ENCODE measurements around the gene CDK1. TPM values are rescaled to one million over a fixed set of nuclear protein-coding genes. Genes with fewer than 3 reads are reported as not detected.

Gene CDK1
- total RNA-seq, 1 experiment from 2014 or later, result 199 TPM

DNA sequence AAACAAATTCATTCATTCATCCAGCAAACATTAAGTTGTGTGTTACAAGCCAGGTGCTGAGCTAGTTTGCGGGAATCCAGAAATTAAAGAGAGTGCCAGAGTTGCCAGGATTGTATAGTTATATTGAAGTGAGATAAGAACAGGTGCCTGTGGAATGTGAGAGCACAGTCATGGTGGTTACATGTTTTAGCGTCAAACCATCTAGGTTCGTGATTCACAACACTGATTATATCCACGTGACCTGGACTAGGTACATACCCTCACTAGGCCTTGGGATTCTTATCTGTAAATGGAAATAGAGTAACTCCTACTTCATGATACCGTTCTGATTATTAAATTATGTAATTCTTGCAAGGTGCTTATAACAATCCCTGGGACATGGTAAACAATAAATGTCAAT is 24.5 kb upstream of the CDK1 start:
- Mint-ChIP-seq H3K27ac (ENCODE audit: unreplicated experiment) (no peak overlapping the region), H3K27me3 (ENCODE audit: insufficient read depth, unreplicated experiment) (no peaks in the 10 kb centered on the region), H3K36me3 (ENCODE audit: insufficient read depth, unreplicated experiment) (no peaks in the 10 kb centered on the region), H3K9me3 (ENCODE audit: unreplicated experiment) (no peaks in the 10 kb centered on the region), H3K4me1 (ENCODE audit: low read depth, unreplicated experiment) (peaks cover 14% of the 10 kb centered on the region), H3K4me3 (ENCODE audit: unreplicated experiment) (no peak overlapping the region)
- ChIA-PET CTCF (no interaction called here), POLR2A (no interaction called here)
- no TSS peak for BruUV-seq (replicated peaks)
- Histone ChIP-seq H3K4me1 (peaks cover 13% of the 10 kb centered on the region), H3K27me3 (replicated peaks; ENCODE audit: control insufficient read depth, insufficient read depth, low read length) (no peaks in the 10 kb centered on the region), H3K4me3 (ENCODE audit: low read depth, low read length) (no peak overlapping the region), H3K9me3 (no peaks in the 10 kb centered on the region), H3K36me3 (ENCODE audit: control insufficient read depth, insufficient read depth, low read length) (no peaks in the 10 kb centered on the region)
- TF ChIP-seq, protein P1, sequence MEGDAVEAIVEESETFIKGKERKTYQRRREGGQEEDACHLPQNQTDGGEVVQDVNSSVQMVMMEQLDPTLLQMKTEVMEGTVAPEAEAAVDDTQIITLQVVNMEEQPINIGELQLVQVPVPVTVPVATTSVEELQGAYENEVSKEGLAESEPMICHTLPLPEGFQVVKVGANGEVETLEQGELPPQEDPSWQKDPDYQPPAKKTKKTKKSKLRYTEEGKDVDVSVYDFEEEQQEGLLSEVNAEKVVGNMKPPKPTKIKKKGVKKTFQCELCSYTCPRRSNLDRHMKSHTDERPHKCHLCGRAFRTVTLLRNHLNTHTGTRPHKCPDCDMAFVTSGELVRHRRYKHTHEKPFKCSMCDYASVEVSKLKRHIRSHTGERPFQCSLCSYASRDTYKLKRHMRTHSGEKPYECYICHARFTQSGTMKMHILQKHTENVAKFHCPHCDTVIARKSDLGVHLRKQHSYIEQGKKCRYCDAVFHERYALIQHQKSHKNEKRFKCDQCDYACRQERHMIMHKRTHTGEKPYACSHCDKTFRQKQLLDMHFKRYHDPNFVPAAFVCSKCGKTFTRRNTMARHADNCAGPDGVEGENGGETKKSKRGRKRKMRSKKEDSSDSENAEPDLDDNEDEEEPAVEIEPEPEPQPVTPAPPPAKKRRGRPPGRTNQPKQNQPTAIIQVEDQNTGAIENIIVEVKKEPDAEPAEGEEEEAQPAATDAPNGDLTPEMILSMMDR (IDR thresholded peaks at IDR 0.05; ENCODE audit: insufficient read depth in 1 of 2, low read depth in 1 of 2, low read length in 1 of 2, severe bottlenecking in 1 of 2, unreplicated experiment in 1 of 2), result no peak
- DNase-seq, result no peak
- intact Hi-C loops (cut with micrococcal nuclease; ENCODE audit: unreplicated experiment), result no loop called here

DNA sequence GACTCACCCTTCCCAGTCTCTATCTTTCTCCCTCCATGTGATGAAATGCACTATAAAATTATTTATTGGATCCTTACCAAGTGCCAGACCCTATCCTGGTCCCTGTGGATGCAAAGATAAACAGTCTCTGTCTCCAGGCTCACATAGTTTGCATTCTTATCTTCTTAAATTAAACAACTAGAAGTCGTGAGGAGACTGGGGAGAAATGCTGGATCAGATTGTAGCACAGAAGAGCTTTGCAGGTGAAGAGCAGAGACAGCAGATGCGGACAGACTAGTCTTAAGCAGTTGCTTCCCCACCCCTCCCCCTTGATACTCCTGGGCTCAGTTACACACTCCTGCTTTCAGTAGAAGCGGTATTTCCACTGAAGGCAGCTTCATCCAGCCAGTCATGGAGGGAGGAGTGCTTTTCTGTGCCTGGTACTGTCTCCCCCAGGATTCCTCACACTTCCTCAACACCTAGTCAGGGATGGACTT is 20.8 kb upstream of the CDK1 start:
- TF ChIP-seq, protein P1 (IDR thresholded peaks at IDR 0.05; ENCODE audit: insufficient read depth in 1 of 2, low read depth in 1 of 2, low read length in 1 of 2, severe bottlenecking in 1 of 2, unreplicated experiment in 1 of 2), result no peak
- Mint-ChIP-seq H3K27me3 (ENCODE audit: insufficient read depth, unreplicated experiment) (no peaks in the 10 kb centered on the region), H3K27ac (ENCODE audit: unreplicated experiment) (no peak overlapping the region), H3K36me3 (ENCODE audit: insufficient read depth, unreplicated experiment) (no peaks in the 10 kb centered on the region), H3K9me3 (ENCODE audit: unreplicated experiment) (no peaks in the 10 kb centered on the region), H3K4me3 (ENCODE audit: unreplicated experiment) (peak overlapping the region; percentile 14), H3K4me1 (ENCODE audit: low read depth, unreplicated experiment) (peaks cover 14% of the 10 kb centered on the region)
- H3K4me1 ChIP-seq, result peaks cover 13% of the 10 kb centered on the region
- CTCF ChIA-PET, result interaction anchor here (0.6 to 1.4 kb wide), 2 partner anchors 26 to 311 kb away, joined by 3 to 4 read pairs; no protein-coding TSS in a partner anchor
- no peaks in the 10 kb centered on the region for H3K27me3 ChIP-seq (replicated peaks; ENCODE audit: control insufficient read depth, insufficient read depth, low read length)
- intact Hi-C loops (cut with micrococcal nuclease; ENCODE audit: unreplicated experiment), result loop anchor here (1.0 kb wide), 2 partner anchors 21 to 24 kb away; partner anchors contain the start of gene CDK1
- no peaks in the 10 kb centered on the region for H3K36me3 ChIP-seq (ENCODE audit: control insufficient read depth, insufficient read depth, low read length)
- POLR2A ChIA-PET, result interaction anchor here (0.6 to 1.4 kb wide), 3 partner anchors 12 to 779 kb away, joined by 3 to 9 read pairs (median 5); partner anchors contain the start of gene CDK1
- no TSS peak for BruUV-seq (replicated peaks)
- H3K4me3 ChIP-seq (ENCODE audit: low read depth, low read length), result no peak overlapping the region
- no peaks in the 10 kb centered on the region for H3K9me3 ChIP-seq
- peak; percentile 58 to 80 for DNase-seq

DNA sequence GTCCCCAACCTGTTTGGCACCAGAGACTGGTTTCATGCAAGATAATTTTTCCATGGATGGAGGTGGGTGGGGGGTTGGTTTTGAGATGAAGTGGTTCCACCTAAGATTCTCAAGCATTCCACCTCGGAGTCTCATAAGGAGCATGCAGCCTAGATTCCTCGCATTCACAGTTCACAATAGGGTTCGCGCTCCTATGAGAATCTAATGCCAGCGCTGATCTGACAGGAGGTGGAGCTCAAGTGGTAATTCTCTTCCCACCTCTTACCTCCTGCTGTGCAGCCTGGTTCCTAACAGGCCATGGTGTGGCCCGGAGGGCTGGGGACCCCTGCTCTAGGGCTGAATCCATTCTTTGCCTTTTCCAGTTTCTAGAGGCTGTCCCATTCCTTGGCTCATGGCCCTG is 19.1 kb upstream of the CDK1 start:
- no peak overlapping the region for H3K4me3 ChIP-seq (ENCODE audit: low read depth, low read length)
- no peak overlapping the region for H3K27ac Mint-ChIP-seq (ENCODE audit: unreplicated experiment)
- POLR2A ChIA-PET, result no interaction called here
- intact Hi-C loops (cut with micrococcal nuclease; ENCODE audit: unreplicated experiment), result no loop called here
- H3K4me1 Mint-ChIP-seq (ENCODE audit: low read depth, unreplicated experiment), result peaks cover 14% of the 10 kb centered on the region
- CTCF ChIA-PET, result no interaction called here
- H3K36me3 ChIP-seq (ENCODE audit: control insufficient read depth, insufficient read depth, low read length), result no peaks in the 10 kb centered on the region
- no peaks in the 10 kb centered on the region for H3K36me3 Mint-ChIP-seq (ENCODE audit: insufficient read depth, unreplicated experiment)
- H3K27me3 Mint-ChIP-seq (ENCODE audit: insufficient read depth, unreplicated experiment), result no peaks in the 10 kb centered on the region
- H3K4me1 ChIP-seq, result peaks cover 13% of the 10 kb centered on the region
- BruUV-seq (replicated peaks), result no TSS peak
- no peak overlapping the region for H3K4me3 Mint-ChIP-seq (ENCODE audit: unreplicated experiment)
- H3K27me3 ChIP-seq (replicated peaks; ENCODE audit: control insufficient read depth, insufficient read depth, low read length), result no peaks in the 10 kb centered on the region
- DNase-seq, result no peak
- TF ChIP-seq, protein P1 (IDR thresholded peaks at IDR 0.05; ENCODE audit: insufficient read depth in 1 of 2, low read depth in 1 of 2, low read length in 1 of 2, severe bottlenecking in 1 of 2, unreplicated experiment in 1 of 2), result no peak
- H3K9me3 Mint-ChIP-seq (ENCODE audit: unreplicated experiment), result no peaks in the 10 kb centered on the region
- H3K9me3 ChIP-seq, result no peaks in the 10 kb centered on the region
